NCI-H1092 treated with DMSO at 0.1 percent for 48 hours (cell line): ENCODE measurements around the gene LIME1.
"Not testable (repeated sequence)": the region's sequence is repeated elsewhere in the genome, so short reads cannot be mapped to it uniquely, and the experiment has no call there.

Experiments
- DNase-seq: peaks from one replicate; lab custom pipeline; 2025; lab: John Stamatoyannopoulos, UW

Gene LIME1

GRCh38 chr20:63707558-63708300 is 28.7 kb upstream of the LIME1 start, which contains the start of the genes ARFRP1 and ZGPAT:
TSS of gene ARFRP1 (minus strand) at chr20:63707976. CDS start at chr20:63707091, 885 bp downstream.
TSS of gene ZGPAT (plus strand) at chr20:63708039. CDS start at chr20:63708581, 542 bp downstream.
- peak; percentile 87 for DNase-seq

GRCh38 chr20:63708301-63709148 is 27.9 kb upstream of the LIME1 start:
- no peak for DNase-seq

DNA sequence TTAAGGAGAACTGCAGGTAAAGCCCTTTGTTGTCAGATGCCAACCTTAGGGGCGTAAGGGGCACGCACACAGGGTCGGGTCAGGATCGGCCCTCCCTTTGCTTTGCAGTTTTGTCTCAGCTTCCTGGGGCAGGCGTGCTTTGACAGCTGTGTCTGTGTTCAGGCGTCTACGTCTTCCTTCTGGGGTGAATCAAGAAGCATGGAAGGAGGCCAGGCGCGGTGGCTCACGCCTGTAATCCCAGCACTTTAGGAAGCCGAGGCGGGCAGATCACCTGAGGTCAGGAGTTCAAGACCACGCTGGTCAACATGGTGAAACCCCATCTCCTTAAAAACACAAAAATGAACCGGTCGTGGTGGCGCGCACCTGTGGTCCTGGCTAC is 27.3 kb upstream of the LIME1 start:
- DNase-seq = no peak

GRCh38 chr20:63711085-63711645 is 25.3 kb upstream of the LIME1 start:
- DNase-seq = no peak

DNA sequence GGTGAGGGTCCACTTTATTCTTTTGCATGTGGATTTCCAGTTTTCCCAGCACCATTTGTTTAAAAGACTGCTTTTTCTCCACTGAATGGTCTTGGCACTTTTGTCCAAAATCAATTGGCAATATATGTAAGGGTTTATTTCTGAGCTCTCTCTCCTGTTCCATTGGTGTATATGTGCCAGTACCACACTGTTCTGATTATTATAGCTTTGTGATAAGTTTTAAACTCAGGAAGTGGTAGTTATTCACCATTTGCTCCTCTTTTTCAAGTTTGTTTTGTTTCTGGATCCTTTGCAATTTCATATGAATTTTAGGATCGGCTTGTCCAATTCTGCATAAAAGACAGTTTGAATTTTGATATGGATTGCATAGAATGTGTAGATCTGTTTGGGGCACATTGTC is 24.3 kb upstream of the LIME1 start:
- no peak for DNase-seq

DNA sequence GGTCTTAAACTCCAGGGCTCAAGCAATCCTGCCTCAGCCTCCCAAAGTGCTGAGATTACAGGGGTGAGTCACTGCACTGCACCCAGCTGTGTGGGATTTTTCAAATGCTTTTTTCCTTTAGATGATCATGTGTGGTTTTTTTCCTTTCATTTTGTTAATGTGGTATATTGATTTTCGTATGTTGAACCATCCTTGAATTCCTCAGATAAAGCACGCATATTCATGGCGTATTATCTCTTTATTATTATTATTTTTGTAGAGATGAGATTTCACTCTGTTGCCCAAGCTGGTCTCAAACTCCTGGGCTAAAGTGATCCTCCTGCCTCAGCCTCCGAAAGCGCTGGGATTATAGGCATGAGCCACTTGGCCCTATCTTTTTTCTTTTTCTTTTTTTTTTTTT is 21.6 kb upstream of the LIME1 start:
- DNase-seq = no peak

- no peak for DNase-seq
Observed at GRCh38 chr20:63718996-63719395, 17.5 kb upstream of the LIME1 start.

DNA sequence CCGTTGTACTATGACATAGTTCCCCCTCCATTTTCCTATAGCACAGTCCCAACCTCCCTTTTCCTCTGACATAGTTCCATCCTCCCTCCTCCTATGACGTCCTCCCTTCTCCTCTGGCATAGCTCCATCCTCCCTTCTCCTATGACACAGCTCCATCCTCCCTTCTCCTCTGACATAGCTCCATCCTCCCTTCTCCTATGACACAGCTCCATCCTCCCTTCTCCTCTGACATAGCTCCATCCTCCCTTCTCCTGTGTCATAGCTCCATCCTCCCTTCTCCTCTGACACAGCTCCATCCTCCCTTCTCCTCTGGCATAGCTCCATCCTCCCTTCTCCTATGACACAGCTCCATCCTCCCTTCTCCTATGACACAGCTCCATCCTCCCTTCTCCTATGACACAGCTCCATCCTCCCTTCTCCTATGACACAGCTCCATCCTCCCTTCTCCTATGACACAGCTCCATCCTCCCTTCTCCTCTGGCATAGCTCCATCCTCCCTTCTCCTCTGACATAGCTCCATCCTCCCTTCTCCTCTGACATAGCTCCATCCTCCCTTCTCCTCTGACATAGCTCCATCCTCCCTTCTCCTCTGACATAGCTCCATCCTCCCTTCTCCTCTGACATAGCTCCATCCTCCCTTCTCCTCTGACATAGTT is 13.4 kb upstream of the LIME1 start:
- not testable (repeated sequence) for DNase-seq

DNA sequence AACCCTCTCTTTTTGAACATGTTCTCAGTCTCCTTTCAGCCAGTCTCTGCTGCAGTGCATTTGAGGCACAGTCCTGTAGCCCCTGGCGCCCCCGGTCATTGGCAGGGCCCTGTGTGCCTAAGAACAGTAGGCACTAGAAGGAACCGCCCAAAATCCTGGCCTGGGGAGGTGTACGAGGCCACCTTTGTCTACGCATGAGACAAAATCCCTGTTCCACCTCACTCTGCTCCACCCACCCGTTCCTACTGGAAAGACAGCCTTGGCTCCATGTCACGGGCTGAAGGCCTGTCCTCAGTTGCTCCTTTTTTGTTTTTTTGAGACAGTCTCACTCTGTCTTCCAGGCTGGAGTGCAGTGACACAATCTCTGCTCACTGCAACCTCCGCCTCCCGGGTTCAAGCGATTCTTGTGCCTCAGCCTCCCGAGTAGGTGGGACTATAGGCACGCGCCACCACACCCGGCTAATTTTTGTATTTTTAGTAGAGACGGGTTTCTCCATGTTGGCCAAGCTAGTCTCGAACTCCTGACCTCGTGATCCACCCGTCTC is 6.2 kb upstream of the LIME1 start:
- DNase-seq = not testable (repeated sequence)

- DNase-seq = no peak
Observed at GRCh38 chr20:63731410-63731809, 5.1 kb upstream of the LIME1 start.

DNA sequence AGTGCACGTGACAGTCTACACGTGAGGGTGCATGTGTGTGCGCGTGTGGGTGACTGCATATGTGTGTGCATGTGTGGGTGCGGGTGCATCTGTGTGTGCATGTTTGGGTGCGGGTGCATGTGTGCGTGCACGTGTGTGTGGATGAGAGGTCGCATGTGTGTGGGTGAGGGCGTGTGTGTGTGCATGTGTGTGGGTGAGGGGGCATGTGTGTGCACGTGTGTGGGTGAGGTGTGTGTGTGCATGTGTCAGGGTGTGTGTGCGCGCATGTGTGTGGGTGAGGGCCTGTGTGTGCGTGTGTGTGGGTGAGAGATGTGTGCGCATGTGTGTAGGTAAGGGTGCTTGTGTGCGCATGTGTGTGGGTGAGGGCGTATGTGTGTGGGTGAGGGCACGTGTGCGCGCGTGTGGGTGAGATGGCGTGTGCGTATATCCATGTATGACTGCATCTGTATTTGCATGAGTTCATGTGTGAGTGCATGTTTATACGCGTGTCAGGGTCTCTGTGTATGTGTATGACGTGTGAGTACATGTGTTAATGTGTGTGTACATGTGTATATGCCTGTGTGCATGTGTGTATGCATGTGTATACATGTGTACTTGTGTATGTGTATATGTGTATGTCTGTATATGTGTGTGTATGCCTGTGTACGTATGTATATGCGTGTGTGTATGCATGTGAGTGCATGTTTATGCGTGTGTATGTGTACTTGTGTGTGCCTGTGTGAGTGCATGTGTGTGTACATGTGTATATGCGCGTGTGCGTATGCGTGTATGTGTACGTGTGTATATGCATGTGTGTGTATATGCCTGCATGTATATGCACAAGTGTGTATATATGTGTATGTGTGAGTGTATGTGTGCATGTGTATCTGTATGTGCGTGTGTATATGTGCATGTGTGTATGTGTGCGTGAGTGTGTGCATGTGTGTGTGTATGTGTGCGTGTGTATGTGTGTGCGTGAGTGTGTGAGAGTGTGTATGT is 4.1 kb upstream of the LIME1 start:
- no peak for DNase-seq

DNA sequence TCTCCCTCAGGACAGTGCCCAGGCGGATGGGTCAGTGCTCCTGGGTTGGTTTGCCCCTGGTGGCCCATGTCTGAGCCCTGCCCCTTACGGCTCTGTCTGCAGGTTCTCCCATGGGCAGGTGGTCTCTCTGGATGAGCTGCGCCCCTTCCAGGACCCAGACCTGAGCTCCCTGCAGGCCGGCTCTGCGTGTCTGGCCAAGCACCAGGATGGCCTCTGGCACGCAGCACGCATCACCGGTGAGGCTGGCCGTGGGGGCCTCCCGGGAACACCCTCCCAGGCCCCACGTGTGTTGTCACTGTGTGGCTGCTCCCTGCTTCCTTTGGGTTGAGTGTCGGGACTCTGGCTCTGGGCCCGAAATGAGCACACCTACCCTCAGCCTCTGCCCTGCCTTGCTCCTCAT is 3.3 kb upstream of the LIME1 start:
- no peak for DNase-seq

DNA sequence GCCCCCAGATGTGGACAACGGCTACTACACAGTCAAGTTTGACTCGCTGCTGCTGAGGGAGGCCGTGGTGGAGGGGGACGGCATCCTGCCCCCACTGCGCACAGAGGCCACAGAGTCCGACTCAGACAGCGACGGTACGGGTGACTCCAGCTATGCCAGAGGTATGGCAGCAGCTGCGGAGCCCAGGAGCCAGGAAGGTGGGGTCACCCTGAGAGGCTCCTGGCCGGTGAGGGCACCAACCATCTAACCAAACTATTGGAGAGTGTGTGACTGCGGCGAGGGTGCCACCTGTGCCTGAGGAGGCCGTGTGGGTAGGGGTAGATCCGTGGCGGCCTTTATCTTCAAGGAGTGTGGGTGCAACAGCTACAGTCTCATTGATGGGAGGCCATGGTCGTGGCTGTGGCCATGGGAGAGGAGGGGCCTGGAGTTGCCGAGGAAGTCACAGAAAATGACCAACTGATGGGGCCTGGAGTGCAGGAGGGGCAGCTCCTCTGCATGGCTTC is 2.8 kb upstream of the LIME1 start:
- DNase-seq = no peak

- no peak for DNase-seq
Observed at GRCh38 chr20:63734111-63734945, 2.1 kb upstream of the LIME1 start.

GRCh38 chr20:63734946-63735858 is 1.3 kb upstream of the LIME1 start:
- DNase-seq = no peak

GRCh38 chr20:63736893-63737694 is 630 bp downstream of the LIME1 start:
- DNase-seq = no peak

DNA sequence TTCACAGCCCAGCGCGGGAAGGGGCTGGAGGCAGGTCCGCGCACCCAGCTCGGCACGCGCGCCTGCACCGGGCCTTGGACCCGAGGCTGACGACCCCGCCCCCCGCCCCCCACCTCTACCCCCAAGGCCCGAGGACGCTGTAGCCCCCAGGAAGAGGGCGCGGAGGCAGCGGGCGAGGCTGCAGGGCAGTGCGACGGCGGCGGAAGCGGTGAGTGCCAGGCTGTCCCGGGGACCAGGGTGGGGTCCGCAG is 1.2 kb downstream of the LIME1 start:
- DNase-seq = no peak
